Transverse colon (tissue), 4 donors: ENCODE results near the gene PC. TPM values are rescaled to one million over a fixed set of nuclear protein-coding genes. Genes with fewer than 3 reads are reported as not detected.
A peak's percentile ranks its signal among the peaks of the same experiment; 100 is the strongest.
"Not testable (repeated sequence)": the region's sequence is repeated elsewhere in the genome, so short reads cannot be mapped to it uniquely, and the experiment has no call there.

Experiments used
- DNase-seq: peaks from one replicate; pipeline ENCODE4 v3.0.0-alpha.2; 2019
- H3K27ac ChIP-seq, 4 donors: fragments of 200-600 bp; sonication (generic); 2 replicates each; pipeline ENCODE4 v1.5.1; 2016 to 2018; ENCODE audit warnings: inconsistent platforms in 4 of 4
- H3K27me3 ChIP-seq: fragments of 200-600 bp; sonication (generic); 2 replicates; pipeline ENCODE4 v1.5.1; 2017; ENCODE audit warnings: inconsistent platforms
- H3K36me3 ChIP-seq, 4 donors: fragments of 200-600 bp; sonication (generic); 2 replicates each; pipeline ENCODE4 v1.5.1; 2017 to 2019; ENCODE audit warnings: inconsistent platforms in 4 of 4
- H3K4me1 ChIP-seq, 4 donors: fragments of 200-600 bp; sonication (generic); 2 replicates each; pipeline ENCODE4 v1.5.1; 2017 to 2020; ENCODE audit warnings: inconsistent platforms in 4 of 4
- H3K4me3 ChIP-seq, 4 donors: fragments of 200-600 bp; sonication (generic); 1 replicate in 1 of 4; 2 replicates in 3 of 4; pipeline versions ENCODE4 v1.5.1 to v1.6.1; 2017 to 2019; ENCODE audit warnings: inconsistent platforms in 4 of 4
- H3K9me3 ChIP-seq, 2 donors: fragments of 200-600 bp; sonication (generic); 2 replicates each; pipeline ENCODE4 v1.5.1; 2017 to 2019; ENCODE audit warnings: inconsistent platforms in 2 of 2
- CTCF ChIP-seq, 5 experiments: fragments of 200-600 bp in 3 of 5; fragments of 450-650 bp in 2 of 5; sonication (generic) in 3 of 5; IDR thresholded peaks; 1 replicate in 2 of 5; 2 replicates in 3 of 5; pipeline ENCODE4 v1.5.1; 2016 to 2017; ENCODE audit warnings: antibody characterized with exemption in 5 of 5, inconsistent platforms in 3 of 5, mild to moderate bottlenecking in 2 of 5, moderate library complexity in 1 of 5
- EP300 ChIP-seq: sonication (generic); formaldehyde crosslinking; IDR thresholded peaks from one replicate; pipeline ENCODE4 v1.6.1; 2017; ENCODE audit warnings: antibody characterized with exemption, low read depth
- POLR2A ChIP-seq: fragments of 450-650 bp; IDR thresholded peaks from one replicate; pipeline ENCODE4 v1.6.1; 2016; ENCODE audit warnings: antibody characterized with exemption, mild to moderate bottlenecking, moderate library complexity
- POLR2AphosphoS5 ChIP-seq, 3 donors: sonication (generic); formaldehyde crosslinking; IDR thresholded peaks; one replicate each; pipeline ENCODE4 v1.6.1; 2016; ENCODE audit warnings: antibody characterized with exemption in 3 of 3
- WGBS, 2 donors: methylation state at CpG; one replicate each; pipeline ENCODE4 v1.1.5; 2018; ENCODE audit warnings: low coverage in 1 of 2; 5-methylcytosine and 5-hydroxymethylcytosine counted together
- in situ Hi-C, 4 donors: fragments of 200-750 bp; cut with MboI; loops; one replicate each; pipeline versions ENCODE4 v1.15.0 to v1.15.1; 2017; ENCODE audit warnings: low sequenced_read_pairs in 3 of 4, low pct_ligation_motif_present in 1 of 4, low pct_unique_long_range_greater_than_20kb in 1 of 4
- intact Hi-C: fragments of 100-400 bp; cut with DNase I; formaldehyde crosslinking; loops from one replicate; pipeline ENCODE4 v1.15.1; 2023; ENCODE audit warnings: low total_unique reads
- total RNA-seq, 4 donors: library from RNA; depleted of rRNA; stranded (reverse); fragments of >200 nt; gene quantifications; one replicate each; pipeline ENCODE4 v1.1.0, GENCODE V29; 2016

Gene PC
- total RNA-seq, 4 donors from 2014 or later: 14.9 to 246 (median 38.1) TPM

GRCh38 chr11:66962801-66963200 lies 4.6 kb upstream of the PC start:
- TF ChIP-seq CTCF (IDR thresholded peaks at IDR 0.05) (no peak), POLR2A (no peak), EP300 (no peak), POLR2AphosphoS5 (IDR thresholded peaks at IDR 0.05) (no peak)
- H3K27ac ChIP-seq: no peak overlapping the region
- no peak overlapping the region for H3K4me3 ChIP-seq
- no peaks in the 10 kb centered on the region for H3K27me3 ChIP-seq
- no peaks in the 10 kb centered on the region for H3K9me3 ChIP-seq
- H3K36me3 ChIP-seq: no peaks in the 10 kb centered on the region
- intact Hi-C loops (no loop called here), in situ Hi-C loops (no loop called here)
- H3K4me1 ChIP-seq: peaks cover 5 to 14% (median 5%) of the 10 kb centered on the region in 4 donors
- WGBS, 2 donors: 95 to 98% methylated on average over 5 of the region's 5 CpGs
- no peak for DNase-seq

GRCh38 chr11:66962247-66962646 lies 4.1 kb upstream of the PC start:
- Histone ChIP-seq H3K4me1 (peaks cover 9 to 15% (median 10%) of the 10 kb centered on the region in 4 donors), H3K36me3 (no peaks in the 10 kb centered on the region), H3K27me3 (no peaks in the 10 kb centered on the region), H3K9me3 (no peaks in the 10 kb centered on the region), H3K4me3 (no peak overlapping the region), H3K27ac (no peak overlapping the region)
- WGBS, 2 donors: 69% methylated on average over 2 of the region's 2 CpGs; no CpG with 5 or more reads in 1 of the 2 donors
- DNase-seq: no peak
- intact Hi-C loops: no loop called here
- no peak for TF ChIP-seq CTCF (IDR thresholded peaks at IDR 0.05)
- TF ChIP-seq EP300: no peak
- no peak for TF ChIP-seq POLR2A
- TF ChIP-seq POLR2AphosphoS5 (IDR thresholded peaks at IDR 0.05): no peak
- in situ Hi-C loops: no loop called here

- in situ Hi-C loops: not testable (repeated sequence)
These were observed 3.6 kb upstream of the PC start for GRCh38 chr11:66961691-66962213.

GRCh38 chr11:66958956-66959274 lies 732 bp upstream of the PC start:
- no peak for DNase-seq
- no peaks in the 10 kb centered on the region for H3K36me3 ChIP-seq
- H3K27ac ChIP-seq: peak overlapping the region; percentile 55 to 91 (median 83)
- WGBS, 2 donors: 40% methylated on average over 10 of the region's 10 CpGs; no CpG with 5 or more reads in 1 of the 2 donors
- H3K4me3 ChIP-seq: peak overlapping the region in 2 of 4 donors; percentile 6 to 59
- in situ Hi-C loops: no loop called here
- H3K4me1 ChIP-seq: peaks cover 9 to 27% (median 14%) of the 10 kb centered on the region in 4 donors
- H3K27me3 ChIP-seq: no peaks in the 10 kb centered on the region
- no peak for TF ChIP-seq POLR2A
- no peak for TF ChIP-seq EP300
- TF ChIP-seq POLR2AphosphoS5 (IDR thresholded peaks at IDR 0.05): no peak
- no peak for TF ChIP-seq CTCF (IDR thresholded peaks at IDR 0.05)
- no peaks in the 10 kb centered on the region for H3K9me3 ChIP-seq
- intact Hi-C loops: no loop called here

More at GRCh38 chr11:66961691-66962213, 3.6 kb upstream of the PC start:
- DNase-seq, H3K27me3 ChIP-seq, H3K4me3 ChIP-seq, H3K36me3 ChIP-seq, intact Hi-C loops, H3K27ac ChIP-seq, H3K9me3 ChIP-seq: not testable (repeated sequence)
- WGBS, 2 donors: 55 to 88% methylated on average over 5 of the region's 5 CpGs
- H3K4me1 ChIP-seq: peaks cover 9 to 17% (median 13%) of the 10 kb centered on the region in 4 donors

- peak overlapping the region; percentile 59 to 83 (median 64) for H3K4me3 ChIP-seq
- TF ChIP-seq CTCF (IDR thresholded peaks at IDR 0.05) (no peak), POLR2A (no peak), EP300 (no peak), POLR2AphosphoS5 (IDR thresholded peaks at IDR 0.05) (no peak)
- WGBS, 2 donors: 0% methylated on average over 1 of the region's 40 CpGs; no CpG with 5 or more reads in 1 of the 2 donors
- no peaks in the 10 kb centered on the region for H3K27me3 ChIP-seq
- no peak for DNase-seq
- H3K27ac ChIP-seq: peak overlapping the region; percentile 68 to 91 (median 83)
- peaks cover 9 to 37% (median 19%) of the 10 kb centered on the region in 4 donors for H3K4me1 ChIP-seq
- in situ Hi-C loops (no loop called here), intact Hi-C loops (no loop called here)
- no peaks in the 10 kb centered on the region for H3K36me3 ChIP-seq
- H3K9me3 ChIP-seq: no peaks in the 10 kb centered on the region
These were observed 282 bp downstream of the PC start for GRCh38 chr11:66957971-66958231.
